Suprapubic skin (tissue), 4 donors: ENCODE results near the gene TBC1D21. TPM values are rescaled to one million over a fixed set of nuclear protein-coding genes. Genes with fewer than 3 reads are reported as not detected.

Experiments used
- DNase-seq, 2 donors: peaks; one replicate each; pipeline ENCODE4 v3.0.0-alpha.2; 2019; ENCODE audit warnings: low spot score in 2 of 2
- H3K27ac ChIP-seq: fragments of 200-600 bp; sonication (generic); one replicate; pipeline ENCODE4 v1.5.1; 2019
- H3K27me3 ChIP-seq: fragments of 200-600 bp; sonication (generic); one replicate; pipeline ENCODE4 v1.5.1; 2019
- H3K36me3 ChIP-seq: fragments of 200-600 bp; sonication (generic); one replicate; pipeline ENCODE4 v1.5.1; 2019
- H3K4me1 ChIP-seq: fragments of 200-600 bp; sonication (generic); one replicate; pipeline ENCODE4 v1.5.1; 2019
- H3K4me3 ChIP-seq: fragments of 200-600 bp; sonication (generic); one replicate; pipeline ENCODE4 v1.5.1; 2019; ENCODE audit warnings: mild to moderate bottlenecking
- H3K9me3 ChIP-seq: fragments of 200-600 bp; sonication (generic); one replicate; pipeline ENCODE4 v1.5.1; 2019
- CTCF ChIP-seq, 2 donors: fragments of 200-600 bp in 1 of 2; fragments of 450-650 bp in 1 of 2; sonication (generic) in 1 of 2; IDR thresholded peaks; one replicate each; pipeline ENCODE4 v1.5.1; 2016 to 2019; ENCODE audit warnings: antibody characterized with exemption in 2 of 2, mild to moderate bottlenecking in 1 of 2, moderate library complexity in 1 of 2
- EP300 ChIP-seq: sonication (generic); formaldehyde crosslinking; IDR thresholded peaks from one replicate; pipeline ENCODE4 v1.6.1; 2017; ENCODE audit warnings: antibody characterized with exemption
- POLR2A ChIP-seq, 2 donors: fragments of 450-650 bp; IDR thresholded peaks; one replicate each; pipeline ENCODE4 v1.6.1; 2017; ENCODE audit warnings: antibody characterized with exemption in 2 of 2, mild to moderate bottlenecking in 2 of 2, moderate library complexity in 2 of 2
- POLR2AphosphoS5 ChIP-seq, 3 donors: sonication (generic); formaldehyde crosslinking; IDR thresholded peaks; one replicate each; pipeline ENCODE4 v1.6.1; 2017; ENCODE audit warnings: antibody characterized with exemption in 3 of 3
- WGBS: methylation state at CpG from one replicate; pipeline ENCODE4 v1.1.5; 2018; 5-methylcytosine and 5-hydroxymethylcytosine counted together
- total RNA-seq, 4 donors: library from RNA; depleted of rRNA; stranded (reverse); fragments of >200 nt; gene quantifications; one replicate each; pipeline ENCODE4 v1.1.0, GENCODE V29; 2016

The TBC1D21 gene
- total RNA-seq, 4 donors from 2014 or later: not detected

- TF ChIP-seq CTCF (IDR thresholded peaks at IDR 0.05) (no peak), EP300 (no peak), POLR2AphosphoS5 (IDR thresholded peaks at IDR 0.05) (no peak), POLR2A (IDR thresholded peaks at IDR 0.05) (no peak)
- 90% methylated on average over 11 of the region's 13 CpGs for WGBS
- Histone ChIP-seq H3K4me1 (no peaks in the 10 kb centered on the region), H3K9me3 (no peaks in the 10 kb centered on the region), H3K27me3 (peaks cover 4% of the 10 kb centered on the region), H3K36me3 (no peaks in the 10 kb centered on the region), H3K27ac (no peak overlapping the region), H3K4me3 (no peak overlapping the region)
- DNase-seq: peak in 1 of 2 donors; percentile 49
Measured at GRCh38 chr15:73892446-73893226, 19.3 kb downstream of the TBC1D21 start.

GRCh38 chr15:73894133-73894814 is 20.9 kb downstream of the TBC1D21 start:
- H3K4me1 ChIP-seq: peaks cover 4% of the 10 kb centered on the region
- H3K27me3 ChIP-seq: peaks cover 4% of the 10 kb centered on the region
- no peaks in the 10 kb centered on the region for H3K9me3 ChIP-seq
- no peaks in the 10 kb centered on the region for H3K36me3 ChIP-seq
- H3K4me3 ChIP-seq: no peak overlapping the region
- no peak for TF ChIP-seq CTCF (IDR thresholded peaks at IDR 0.05)
- peak in 1 of 2 donors; percentile 67 for DNase-seq
- no peak overlapping the region for H3K27ac ChIP-seq
- 93% methylated on average over 12 of the region's 12 CpGs for WGBS

- DNase-seq: peak in 1 of 2 donors; percentile 63
- H3K9me3 ChIP-seq: no peaks in the 10 kb centered on the region
- no peaks in the 10 kb centered on the region for H3K27me3 ChIP-seq
- H3K4me3 ChIP-seq: no peak overlapping the region
- H3K4me1 ChIP-seq: peaks cover 17% of the 10 kb centered on the region
- TF ChIP-seq CTCF (IDR thresholded peaks at IDR 0.05) (peak; percentile 25 to 82), POLR2AphosphoS5 (IDR thresholded peaks at IDR 0.05) (no peak)
- H3K27ac ChIP-seq: no peak overlapping the region
- WGBS: 86% methylated on average over 10 of the region's 15 CpGs
- H3K36me3 ChIP-seq: no peaks in the 10 kb centered on the region
Measured at GRCh38 chr15:73897441-73898261, 24.3 kb downstream of the TBC1D21 start.

- Histone ChIP-seq H3K4me3 (no peak overlapping the region), H3K9me3 (no peaks in the 10 kb centered on the region), H3K36me3 (no peaks in the 10 kb centered on the region), H3K27me3 (no peaks in the 10 kb centered on the region), H3K4me1 (peaks cover 17% of the 10 kb centered on the region), H3K27ac (no peak overlapping the region)
- 57% methylated on average over 15 of the region's 15 CpGs for WGBS
- TF ChIP-seq POLR2A (IDR thresholded peaks at IDR 0.05) (no peak), CTCF (IDR thresholded peaks at IDR 0.05) (no peak), EP300 (no peak), POLR2AphosphoS5 (IDR thresholded peaks at IDR 0.05) (no peak)
- peak in 1 of 2 donors; percentile 75 for DNase-seq
Measured at GRCh38 chr15:73899197-73900094, 26.1 kb downstream of the TBC1D21 start.
